AG04449 (cell line): Measurements from ENCODE around the gene KHDRBS1.
A peak's percentile ranks its signal among the peaks of the same experiment; 100 is the strongest.
"Not testable (repeated sequence)": the region's sequence is repeated elsewhere in the genome, so short reads cannot be mapped to it uniquely, and the experiment has no call there.

Source experiments
- CTCF ChIA-PET: fragments of 350-600 bp; formaldehyde crosslinking; extraction: SDS; loops from one replicate; lab custom pipeline; 2021; ENCODE audit warnings: antibody characterized with exemption; lab: Yijun Ruan, JAX
- POLR2A ChIA-PET: fragments of 400-600, 350-600 bp; formaldehyde crosslinking; extraction: SDS; loops from one replicate; lab custom pipeline; 2020; ENCODE audit warnings: antibody characterized with exemption, inconsistent platforms; lab: Yijun Ruan, JAX
- DNase-seq: peaks from one replicate; pipeline ENCODE4 v3.0.0-alpha.2; 2010; ENCODE audit warnings: low read depth, low spot score
- H3K4me3 ChIP-seq: 2 replicates; pipeline ENCODE4 v1.5.1; 2011; ENCODE audit warnings: low read depth, mild to moderate bottlenecking, control low read depth, low read length
- TF ChIP-seq, protein P1 (sequence below): IDR thresholded peaks from one replicate; pipeline ENCODE4 v1.5.1; 2011; ENCODE audit warnings: mild to moderate bottlenecking, moderate library complexity, low read length, control low read depth, inconsistent platforms; ENCODE audit not compliant: insufficient read depth; ENCODE audit errors: missing control alignments

The KHDRBS1 gene

DNA sequence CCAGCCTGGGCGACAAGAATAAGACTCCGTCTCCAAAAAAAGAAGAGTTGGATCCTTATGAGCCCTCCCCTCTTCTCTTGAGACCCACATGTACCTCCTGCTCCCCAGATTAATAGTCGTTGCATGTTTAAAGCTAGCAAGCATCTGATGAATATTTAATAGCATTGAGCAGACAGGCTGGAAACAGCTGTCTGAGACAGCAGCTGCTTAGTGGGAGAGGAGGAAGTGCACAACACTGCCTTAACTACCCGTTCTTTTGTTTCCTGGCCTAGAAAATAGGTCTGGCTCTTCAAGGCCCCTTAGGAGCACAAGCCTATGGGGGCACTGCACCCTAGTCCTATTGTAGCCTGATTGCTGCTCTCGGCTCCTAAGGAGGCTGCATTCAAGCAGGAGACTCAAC lies 41.7 kb downstream of the KHDRBS1 start:
- DNase-seq: no peak
- ChIA-PET POLR2A (no interaction called here), CTCF (interaction anchor here (1.2 to 1.6 kb wide), 3 partner anchors 9 to 92 kb away, joined by 3 to 5 read pairs (median 3); no protein-coding TSS in a partner anchor)
- TF ChIP-seq, protein P1, sequence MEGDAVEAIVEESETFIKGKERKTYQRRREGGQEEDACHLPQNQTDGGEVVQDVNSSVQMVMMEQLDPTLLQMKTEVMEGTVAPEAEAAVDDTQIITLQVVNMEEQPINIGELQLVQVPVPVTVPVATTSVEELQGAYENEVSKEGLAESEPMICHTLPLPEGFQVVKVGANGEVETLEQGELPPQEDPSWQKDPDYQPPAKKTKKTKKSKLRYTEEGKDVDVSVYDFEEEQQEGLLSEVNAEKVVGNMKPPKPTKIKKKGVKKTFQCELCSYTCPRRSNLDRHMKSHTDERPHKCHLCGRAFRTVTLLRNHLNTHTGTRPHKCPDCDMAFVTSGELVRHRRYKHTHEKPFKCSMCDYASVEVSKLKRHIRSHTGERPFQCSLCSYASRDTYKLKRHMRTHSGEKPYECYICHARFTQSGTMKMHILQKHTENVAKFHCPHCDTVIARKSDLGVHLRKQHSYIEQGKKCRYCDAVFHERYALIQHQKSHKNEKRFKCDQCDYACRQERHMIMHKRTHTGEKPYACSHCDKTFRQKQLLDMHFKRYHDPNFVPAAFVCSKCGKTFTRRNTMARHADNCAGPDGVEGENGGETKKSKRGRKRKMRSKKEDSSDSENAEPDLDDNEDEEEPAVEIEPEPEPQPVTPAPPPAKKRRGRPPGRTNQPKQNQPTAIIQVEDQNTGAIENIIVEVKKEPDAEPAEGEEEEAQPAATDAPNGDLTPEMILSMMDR: no peak
- no peak overlapping the region for H3K4me3 ChIP-seq

DNA sequence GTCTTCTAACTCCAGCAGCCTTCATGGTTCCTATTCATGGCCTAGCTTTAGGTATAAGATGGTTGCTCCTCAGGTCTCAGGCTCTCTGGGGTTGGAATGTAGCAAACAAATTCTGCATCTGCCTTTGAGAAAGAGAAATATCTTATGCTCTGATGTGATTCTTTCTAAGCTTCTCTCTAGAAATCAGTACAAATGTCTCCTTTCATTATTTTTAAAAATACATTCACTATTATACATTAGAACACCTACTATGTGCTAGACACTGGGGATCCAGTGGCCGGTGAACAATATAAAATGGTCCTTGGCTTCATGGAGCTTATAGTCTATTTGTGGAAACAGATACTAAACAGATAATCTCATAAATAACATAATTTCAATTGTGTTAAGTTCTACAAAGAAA lies 42.9 kb downstream of the KHDRBS1 start:
- TF ChIP-seq, protein P1: no peak
- POLR2A ChIA-PET: no interaction called here
- DNase-seq: no peak
- CTCF ChIA-PET: interaction anchor here (0.8 to 1.6 kb wide), 5 partner anchors 8 to 267 kb away, joined by 3 to 5 read pairs (median 3); no protein-coding TSS in a partner anchor
- H3K4me3 ChIP-seq: no peak overlapping the region

DNA sequence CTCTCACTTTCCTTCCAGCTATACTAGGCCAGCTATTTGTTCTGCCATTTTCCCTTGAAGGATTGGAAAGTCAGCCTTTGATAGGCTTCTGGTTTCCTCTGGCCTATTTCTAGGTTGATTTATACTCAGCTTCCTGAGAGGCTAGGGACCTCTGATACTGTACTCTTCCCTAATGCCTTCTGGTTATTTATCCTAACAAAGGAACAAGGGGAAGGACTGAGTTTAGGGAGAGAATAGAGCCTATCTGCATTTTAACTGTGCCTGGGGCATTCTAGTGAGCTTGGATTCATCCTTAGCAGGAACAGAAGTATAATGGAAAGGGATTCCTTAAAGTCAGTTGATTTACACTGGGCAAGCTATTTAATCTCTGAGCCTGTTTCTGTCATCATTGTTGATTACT lies 47.2 kb downstream of the KHDRBS1 start:
- POLR2A ChIA-PET: interaction anchor here (1.2 kb wide), 1 partner anchor 12 kb away, joined by 8 read pairs; the partner anchor contains the start of gene TMEM39B
- DNase-seq: no peak
- CTCF ChIA-PET: interaction anchor here (0.6 to 3.2 kb wide), 4 partner anchors 11 to 410 kb away, joined by 3 to 22 read pairs (median 12); partner anchors contain the start of genes SPOCD1 and TMEM39B
- TF ChIP-seq, protein P1: no peak
- no peak overlapping the region for H3K4me3 ChIP-seq

DNA sequence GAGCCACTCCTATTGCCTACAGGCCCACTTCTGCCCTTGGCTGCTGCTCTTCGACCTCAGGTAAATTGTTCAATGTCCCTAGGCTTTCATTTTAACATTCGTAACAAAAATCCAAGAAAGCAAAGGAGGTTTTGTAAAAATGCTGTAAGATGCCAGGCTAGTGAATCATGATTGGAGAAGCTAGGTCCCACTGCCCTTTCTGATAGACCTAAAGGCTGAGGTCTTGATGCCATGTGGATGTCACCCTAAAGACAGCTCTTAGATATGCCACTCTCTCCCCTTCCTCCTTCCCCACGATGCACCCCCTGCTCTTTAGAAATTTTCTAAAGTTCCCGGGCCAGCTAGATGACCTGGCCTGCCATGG lies 49.2 kb downstream of the KHDRBS1 start:
- ChIA-PET CTCF (interaction anchor here (0.7 to 3.2 kb wide), 32 partner anchors 9 to 498 kb away, joined by 3 to 22 read pairs (median 4); partner anchors contain the start of genes PTP4A2, SPOCD1 and TMEM39B), POLR2A (interaction anchor here (1.3 kb wide), 1 partner anchor 10 kb away, joined by 8 read pairs; the partner anchor contains the start of gene TMEM39B)
- 0 out of 2 replicates have a peak overlapping the region, but pooled peaks have one; percentile 6 for H3K4me3 ChIP-seq
- DNase-seq: no peak
- TF ChIP-seq, protein P1: no peak

DNA sequence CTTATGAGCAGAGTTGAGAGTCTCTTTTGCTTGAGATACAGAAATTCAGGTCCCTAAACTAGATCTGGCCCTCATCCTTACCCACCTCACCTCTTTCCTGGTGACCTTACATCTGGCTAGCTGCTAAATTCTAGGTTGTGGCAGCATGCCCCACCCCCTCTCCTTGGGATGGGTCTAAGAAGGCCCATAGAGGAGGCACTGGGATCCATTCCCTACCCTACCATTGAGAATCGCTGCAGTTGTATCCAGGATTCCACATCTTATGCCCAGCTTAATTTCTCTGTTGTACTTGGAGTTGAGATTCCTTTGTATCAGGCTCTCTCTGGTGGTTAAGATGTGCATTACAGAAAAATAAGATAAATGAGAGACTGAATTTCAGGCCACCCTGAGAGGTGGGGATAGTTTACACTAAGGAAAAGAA lies 49.6 kb downstream of the KHDRBS1 start:
- H3K4me3 ChIP-seq: no peak overlapping the region
- TF ChIP-seq, protein P1: peak; percentile 50
- ChIA-PET POLR2A (interaction anchor here (1.3 kb wide), 1 partner anchor 10 kb away, joined by 8 read pairs; the partner anchor contains the start of gene TMEM39B), CTCF (interaction anchor here (0.7 to 3.2 kb wide), 31 partner anchors 8 to 498 kb away, joined by 3 to 22 read pairs (median 4); partner anchors contain the start of genes PTP4A2, SPOCD1 and TMEM39B)
- no peak for DNase-seq

DNA sequence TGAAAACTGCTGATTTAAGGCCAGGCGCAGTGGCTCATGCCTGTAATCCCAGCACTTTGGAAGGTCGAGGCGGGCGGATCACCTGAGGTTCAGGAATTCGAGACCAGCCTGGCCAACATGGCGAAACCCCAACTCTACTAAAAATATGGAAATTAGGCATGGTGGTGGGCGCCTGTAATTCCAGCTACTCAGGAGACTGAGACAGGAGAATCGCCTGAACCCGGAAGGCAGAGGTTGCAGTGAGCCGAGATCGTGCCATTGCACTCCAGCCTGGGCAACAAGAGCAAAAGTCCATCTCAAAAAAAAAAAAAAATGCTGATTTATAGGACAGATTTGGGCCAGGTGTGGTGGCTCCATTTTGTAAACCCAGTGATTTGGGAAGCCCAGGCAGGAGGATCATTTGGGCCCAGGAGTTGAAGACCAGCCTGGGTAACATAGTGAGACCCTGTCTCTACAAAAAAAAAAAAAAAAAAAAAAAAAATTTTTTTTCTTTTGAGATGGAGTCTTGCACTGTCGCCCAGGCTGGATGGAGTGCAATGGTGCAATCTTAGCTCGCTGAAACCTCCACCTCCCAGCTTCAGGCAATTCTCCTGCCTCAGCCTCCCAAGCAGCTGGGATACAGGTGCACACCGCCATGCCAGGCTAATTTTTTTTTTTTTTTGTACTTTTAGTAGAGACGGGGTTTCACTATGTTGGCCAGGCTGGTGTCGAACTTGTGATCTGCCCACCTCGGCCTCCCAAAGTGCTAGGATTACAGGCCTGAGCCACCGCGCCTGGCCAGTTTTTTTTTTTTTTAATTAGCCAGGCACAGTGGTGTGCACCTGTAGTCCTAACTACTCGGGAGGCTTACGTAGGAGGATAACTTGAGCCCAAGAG lies 52.2 kb downstream of the KHDRBS1 start:
- ChIA-PET POLR2A (interaction anchor here (0.7 to 1.1 kb wide), 3 partner anchors 16 to 285 kb away, joined by 3 read pairs; partner anchors contain the start of gene PTP4A2), CTCF (interaction anchor here (0.9 to 1.7 kb wide), 3 partner anchors 11 to 102 kb away, joined by 3 read pairs; no protein-coding TSS in a partner anchor)
- not testable (repeated sequence) for H3K4me3 ChIP-seq, DNase-seq
